ENCODE data around the gene NOP16.
A peak's percentile ranks its signal among the peaks of the same experiment; 100 is the strongest.

DNA sequence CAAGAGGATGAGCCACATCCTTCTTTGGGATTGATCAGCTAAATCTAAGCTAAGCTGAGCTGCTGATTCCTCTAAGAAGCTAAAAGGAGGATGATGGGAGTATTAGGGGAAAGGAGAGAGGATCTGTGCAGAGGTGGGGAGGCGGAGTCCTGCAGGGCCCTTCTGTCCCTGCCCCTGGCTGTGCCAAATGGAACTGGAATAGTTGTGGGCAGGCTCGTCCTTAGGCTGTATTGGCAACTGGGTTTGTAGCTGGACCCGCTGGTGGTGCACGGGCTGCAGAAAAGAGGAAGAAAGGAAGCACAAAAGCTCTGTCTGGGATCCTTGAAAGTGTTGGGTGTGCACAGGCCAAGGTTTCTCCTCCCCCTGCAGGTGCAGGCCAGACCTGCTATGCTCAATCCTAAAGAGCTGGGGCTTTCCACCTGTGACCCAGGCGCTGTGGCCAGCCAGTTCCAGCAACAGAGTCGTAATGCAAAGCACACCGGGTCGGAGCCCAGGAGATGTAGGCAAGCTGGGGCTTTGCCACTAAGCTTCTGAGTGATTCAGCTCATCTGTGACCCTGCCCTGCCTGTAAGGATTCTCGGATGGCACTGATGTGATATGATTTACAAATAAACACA lies 18.1 kb upstream of the NOP16 start:
- TF ChIP-seq, protein P1, sequence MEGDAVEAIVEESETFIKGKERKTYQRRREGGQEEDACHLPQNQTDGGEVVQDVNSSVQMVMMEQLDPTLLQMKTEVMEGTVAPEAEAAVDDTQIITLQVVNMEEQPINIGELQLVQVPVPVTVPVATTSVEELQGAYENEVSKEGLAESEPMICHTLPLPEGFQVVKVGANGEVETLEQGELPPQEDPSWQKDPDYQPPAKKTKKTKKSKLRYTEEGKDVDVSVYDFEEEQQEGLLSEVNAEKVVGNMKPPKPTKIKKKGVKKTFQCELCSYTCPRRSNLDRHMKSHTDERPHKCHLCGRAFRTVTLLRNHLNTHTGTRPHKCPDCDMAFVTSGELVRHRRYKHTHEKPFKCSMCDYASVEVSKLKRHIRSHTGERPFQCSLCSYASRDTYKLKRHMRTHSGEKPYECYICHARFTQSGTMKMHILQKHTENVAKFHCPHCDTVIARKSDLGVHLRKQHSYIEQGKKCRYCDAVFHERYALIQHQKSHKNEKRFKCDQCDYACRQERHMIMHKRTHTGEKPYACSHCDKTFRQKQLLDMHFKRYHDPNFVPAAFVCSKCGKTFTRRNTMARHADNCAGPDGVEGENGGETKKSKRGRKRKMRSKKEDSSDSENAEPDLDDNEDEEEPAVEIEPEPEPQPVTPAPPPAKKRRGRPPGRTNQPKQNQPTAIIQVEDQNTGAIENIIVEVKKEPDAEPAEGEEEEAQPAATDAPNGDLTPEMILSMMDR (IDR thresholded peaks at IDR 0.05; ENCODE audit: low read length), result peak; percentile 43
- TF ChIP-seq EZH2 (optimal IDR thresholded peaks at IDR 0.05; ENCODE audit: low read depth, low read length), result no peak

All from MM.1S (cell line).